HepG2 (cell line): Measurements from ENCODE around the gene OR2T27. TPM values are rescaled to one million over a fixed set of nuclear protein-coding genes. Genes with fewer than 3 reads are reported as not detected.

Experiments used
- ATAC-seq: fragments of 200-7000 bp; cut with Tn5 transposase; 3 replicates; pipeline ENCODE4 v1.9.1; 2020; ENCODE audit warnings: mild to moderate bottlenecking, moderate library complexity
- BruUV-seq: library from RNA; stranded (reverse); fragments of 400-500 nt; replicated peaks from 2 replicates; lab custom pipeline; 2021; lab: Mats Ljungman, UMichigan
- CTCF ChIA-PET: fragments of 300-600 bp; formaldehyde crosslinking; extraction: SDS; loops from one replicate; lab custom pipeline; 2021; ENCODE audit warnings: low total read pairs, inconsistent platforms, low intra/inter-chr PET ratio; lab: Yijun Ruan, JAX
- POLR2A ChIA-PET: fragments of 350-600 bp; sonication (Branson Sonifier 250); formaldehyde crosslinking; loops from one replicate; lab custom pipeline; 2020; ENCODE audit warnings: antibody characterized with exemption, inconsistent platforms; lab: Yijun Ruan, JAX
- DNase-seq: peaks from one replicate; pipeline ENCODE4 v3.0.0-alpha.2; 2015; ENCODE audit warnings: low spot score
- FAIRE-seq: peaks from 3 replicates; lab custom pipeline; 2011; peaks lifted over from hg19 to GRCh38; lab: Jason Lieb, UNC
- H2AFZ ChIP-seq: one replicate; pipeline ENCODE4 v1.6.1; 2011; ENCODE audit warnings: low read length, inconsistent platforms
- H3K27ac ChIP-seq: fragments of 300-600 bp; 3 replicates; pipeline ENCODE4 v1.8.0; 2011; ENCODE audit warnings: mixed run types, mild to moderate bottlenecking, mixed read lengths, low read length, inconsistent platforms; ENCODE audit not compliant: insufficient read depth; ENCODE audit errors: extremely low read length
- H3K27me3 ChIP-seq, 2 experiments: fragments of 200-600 bp in 1 of 2; 2 replicates in 1 of 2; 3 replicates in 1 of 2; pipeline versions ENCODE4 v1.6.0 to v1.8.0; 2011; ENCODE audit warnings: low read length in 2 of 2, mild to moderate bottlenecking in 2 of 2, moderate library complexity in 2 of 2, inconsistent platforms in 1 of 2; ENCODE audit not compliant: insufficient read depth in 2 of 2, control insufficient read depth in 1 of 2
- H3K36me3 ChIP-seq, 2 experiments: fragments of 200-600 bp in 1 of 2; replicated peaks in 1 of 2; 2 replicates in 1 of 2; 3 replicates in 1 of 2; pipeline versions ENCODE4 v1.5.1 to v1.8.0; 2011; ENCODE audit warnings: low read length in 2 of 2, inconsistent platforms in 1 of 2; ENCODE audit not compliant: insufficient read depth in 2 of 2, control insufficient read depth in 1 of 2
- H3K4me1 ChIP-seq: 2 replicates; pipeline ENCODE4 v1.5.1; 2012; ENCODE audit warnings: low read length, inconsistent platforms; ENCODE audit not compliant: insufficient read depth
- H3K4me2 ChIP-seq: 2 replicates; pipeline ENCODE4 v1.6.0; 2011; ENCODE audit warnings: low read depth, low read length, inconsistent platforms
- H3K4me3 ChIP-seq, 3 experiments: fragments of 200-600 bp in 1 of 3; sonication (generic), shearing (Covaris generic) in 1 of 3; replicated peaks in 1 of 3; 2 replicates each; pipeline ENCODE4 v1.5.1; 2011 to 2016; ENCODE audit warnings: low read length in 3 of 3, inconsistent platforms in 2 of 3, low read depth in 2 of 3, mild to moderate bottlenecking in 2 of 3, control low read depth in 1 of 3, mixed read lengths in 1 of 3; ENCODE audit not compliant: insufficient read depth in 1 of 3
- H3K79me2 ChIP-seq: one replicate; pipeline ENCODE4 v1.6.1; 2011; ENCODE audit warnings: low read length, inconsistent platforms; ENCODE audit not compliant: insufficient read depth
- H3K9ac ChIP-seq: 2 replicates; pipeline ENCODE4 v1.6.0; 2011; ENCODE audit warnings: mild to moderate bottlenecking, low read depth, low read length, inconsistent platforms; ENCODE audit not compliant: insufficient read depth
- H3K9me3 ChIP-seq: 2 replicates; pipeline ENCODE4 v1.5.1; 2012; ENCODE audit warnings: mild to moderate bottlenecking, low read length
- H4K20me1 ChIP-seq: 2 replicates; pipeline ENCODE4 v1.6.0; 2011; ENCODE audit warnings: inconsistent platforms, mild to moderate bottlenecking, low read length, moderate library complexity; ENCODE audit not compliant: insufficient read depth
- HNRNPLL ChIP-seq: fragments of 200-400 bp; formaldehyde crosslinking; IDR thresholded peaks from 2 replicates; pipeline ENCODE4 v1.6.1; 2017; ENCODE audit warnings: mild to moderate bottlenecking, low read depth, low read length; ENCODE audit not compliant: poor library complexity, severe bottlenecking
- IRX3 ChIP-seq: sonication (generic); formaldehyde crosslinking; IDR thresholded peaks from 2 replicates; pipeline ENCODE4 v1.8.1; 2023; ENCODE audit warnings: mild to moderate bottlenecking, low read depth, missing genetic modification reagents, borderline replicate concordance
- ZBTB10 ChIP-seq: sonication (generic); formaldehyde crosslinking; IDR thresholded peaks from 2 replicates; pipeline ENCODE4 v1.4.0; 2020; ENCODE audit warnings: missing genetic modification reagents, borderline replicate concordance
- ZNF7 ChIP-seq: IDR thresholded peaks from 2 replicates; pipeline ENCODE4 v1.6.1; 2016; ENCODE audit warnings: missing biosample characterization, missing genetic modification reagents
- ZNF709 ChIP-seq: sonication (generic); formaldehyde crosslinking; IDR thresholded peaks from 2 replicates; pipeline ENCODE4 v1.5.0; 2020; ENCODE audit warnings: mild to moderate bottlenecking, missing genetic modification reagents
- ZNF83 ChIP-seq: sonication (generic); formaldehyde crosslinking; IDR thresholded peaks from 2 replicates; pipeline ENCODE4 v1.4.0; 2020; ENCODE audit warnings: missing genetic modification reagents, mild to moderate bottlenecking, borderline replicate concordance
- ZNF879 ChIP-seq: sonication (generic); formaldehyde crosslinking; IDR thresholded peaks from 2 replicates; pipeline ENCODE4 v1.8.1; 2023; ENCODE audit warnings: missing genetic modification reagents
- WGBS: methylation state at CpG from one replicate; pipeline ENCODE4 v1.1.6; 2017; ENCODE audit warnings: low lambda C conversion rate; 5-methylcytosine and 5-hydroxymethylcytosine counted together
- in situ Hi-C: cut with HindIII; loops from 2 replicates; pipeline ENCODE4 v1.10.0; 2017; ENCODE audit warnings: low pct_unique_long_range_greater_than_20kb; ENCODE audit not compliant: extremely low pct_ligation_motif_present
- intact Hi-C: fragments of 100-400 bp; cut with micrococcal nuclease; formaldehyde crosslinking; loops from one replicate; pipeline ENCODE4 v1.10.0; 2022; ENCODE audit not compliant: unreplicated experiment
- polyA plus RNA-seq, 8 experiments: library from polyadenylated mRNA; depleted of rRNA in 3 of 8; stranded (reverse) in 7 of 8; unstranded in 1 of 8; fragments of >200 nt; fragmentation: Illumina TruSeq in 4 of 8; extraction: Trizol in 4 of 8; gene quantifications; 2 replicates each; pipeline versions ENCODE4 v1.2.1 to v1.2.3, GENCODE V29; 2011 to 2016; ENCODE audit warnings: low read depth in 4 of 8, missing spikeins in 1 of 8, mixed read lengths in 1 of 8; ENCODE audit not compliant: insufficient read depth in 1 of 8
- total RNA-seq, 5 experiments: library from RNA; depleted of rRNA; stranded (reverse); fragments of >200 nt; fragmentation: Illumina TruSeq; extraction: Trizol; gene quantifications; 2 replicates each; pipeline ENCODE4 v1.2.3, GENCODE V29; 2016; ENCODE audit warnings: low read depth in 1 of 5

The OR2T27 gene
- total and polyA plus RNA-seq, 2 of the 13 experiments (the other 11 are each of a cell fraction or from before 2014, with no cell fraction given), result not detected

- TF ChIP-seq ZBTB10 (CRISPR knock-in tag), result no peak
- TF ChIP-seq, all 625 proteins: peak for 0
Measured at GRCh38 chr1:248630551-248630950, 24.8 kb downstream of the OR2T27 start (continued).

- 11% methylated on average over 7 of the region's 9 CpGs for WGBS
- Histone ChIP-seq H3K4me3 (no peak overlapping the region), H3K4me2 (no peak overlapping the region)
- in situ Hi-C loops, result loop anchor here (10.0 kb wide), 1 partner anchor 67 kb away; no protein-coding TSS in a partner anchor
- no peak for FAIRE-seq
- CTCF ChIA-PET, result no interaction called here
- 0 out of 2 replicates have a peak, but pooled peaks have one; percentile 18 for TF ChIP-seq ZNF7 (CRISPR knock-in tag)
- TF ChIP-seq ZNF83 (CRISPR knock-in tag), result no peak
- TF ChIP-seq IRX3, result no peak
- no peak for TF ChIP-seq ZNF879
- TF ChIP-seq ZNF709, result no peak
- no peak for TF ChIP-seq HNRNPLL
- TF ChIP-seq, all 625 proteins: peak for 1
- BruUV-seq, result no TSS peak
- ATAC-seq (no peak), DNase-seq (no peak)
- POLR2A ChIA-PET, result no interaction called here
- Histone ChIP-seq H3K27me3 (no peaks in the 10 kb centered on the region; a peak in 1 of 5 replicates), H3K79me2 (no peaks in the 10 kb centered on the region), H3K36me3 (no peaks in the 10 kb centered on the region), H3K9ac (no peak overlapping the region), H3K27ac (no peak overlapping the region), H3K4me1 (no peaks in the 10 kb centered on the region), H4K20me1 (no peaks in the 10 kb centered on the region), H2AFZ (no peak overlapping the region), H3K9me3 (no peaks in the 10 kb centered on the region)
- intact Hi-C loops, result no loop called here
Measured at GRCh38 chr1:248627971-248628844, 27.1 kb downstream of the OR2T27 start.
